SK-N-SH (cell line): Measurements from ENCODE around the gene CDX2.

Experiments used
- CTCF ChIP-seq: fragments of 200-600 bp; sonication (generic); IDR thresholded peaks from 2 replicates; pipeline ENCODE4 v1.6.1; 2017; ENCODE audit warnings: antibody characterized with exemption, mild to moderate bottlenecking, moderate library complexity
- MAX ChIP-seq: IDR thresholded peaks from 2 replicates; pipeline ENCODE4 v1.4.0; 2012; ENCODE audit warnings: low read depth
- POLR2AphosphoS5 ChIP-seq: IDR thresholded peaks from 2 replicates; pipeline ENCODE4 v1.6.1; 2012; ENCODE audit warnings: low read depth, low read length
- RAD21 ChIP-seq: IDR thresholded peaks from 2 replicates; pipeline ENCODE4 v1.6.1; 2012; ENCODE audit warnings: mild to moderate bottlenecking, low read length
- REST ChIP-seq: IDR thresholded peaks from 2 replicates; pipeline ENCODE4 v1.6.1; 2012; ENCODE audit warnings: mild to moderate bottlenecking, low read depth, low read length, moderate library complexity
- USF1 ChIP-seq: IDR thresholded peaks from 2 replicates; pipeline ENCODE4 v1.4.0; 2012; ENCODE audit warnings: low read depth, borderline replicate concordance

GRCh38 chr13:27985600-27985999 is 16.5 kb upstream of the CDX2 start:
- TF ChIP-seq RAD21 (no peak), USF1 (no peak), REST (no peak), CTCF (no peak), POLR2AphosphoS5 (no peak), MAX (no peak)
